ENCODE measurements around the gene RAG2.
A peak's percentile ranks its signal among the peaks of the same experiment; 100 is the strongest.

Gene RAG2

GRCh38 chr11:36574486-36574885 lies 23.6 kb downstream of the RAG2 start:
- no peak overlapping the region for H2BK5ac ChIP-seq (ENCODE audit: low read depth, low read length, poor library complexity, severe bottlenecking)
- peaks cover 4% of the 10 kb centered on the region for H3K4me1 ChIP-seq (ENCODE audit: control insufficient read depth, insufficient read depth, low read depth, low read length)
- DNase-seq: no peak
- no peak overlapping the region for H2BK120ac ChIP-seq (ENCODE audit: low read depth, low read length)
- H4K8ac ChIP-seq (ENCODE audit: low read length): no peak overlapping the region
- H3K4ac ChIP-seq (ENCODE audit: low read depth in 1 of 2, low read length in 2 of 2): no peak overlapping the region
- no peak overlapping the region for H3K23ac ChIP-seq (ENCODE audit: low read length in 2 of 2)
- no peak overlapping the region for H2AFZ ChIP-seq (ENCODE audit: low read depth, low read length)
- H3K9me3 ChIP-seq (ENCODE audit: control insufficient read depth, low read length): no peaks in the 10 kb centered on the region
- H3K14ac ChIP-seq (ENCODE audit: low read length in 2 of 2): no peak overlapping the region
- H2AK5ac ChIP-seq (ENCODE audit: low read length, severe bottlenecking): no peak overlapping the region
- H3K18ac ChIP-seq (ENCODE audit: low read depth in 1 of 2, low read length in 2 of 2): no peak overlapping the region
- no peak overlapping the region for H4K91ac ChIP-seq (ENCODE audit: low read length)
- 82% methylated on average over 8 of the region's 8 CpGs for WGBS
- H3K27ac ChIP-seq (ENCODE audit: low read length, poor library complexity, severe bottlenecking): no peak overlapping the region
- H3K4me3 ChIP-seq (ENCODE audit: insufficient read depth in 1 of 2, low read depth in 1 of 2, low read length in 2 of 2): no peak overlapping the region
- H2BK15ac ChIP-seq (ENCODE audit: low read depth, poor library complexity, severe bottlenecking): no peak overlapping the region
- peaks cover 0 to 8% of the 10 kb centered on the region in 2 experiments for H3K27me3 ChIP-seq (ENCODE audit: control insufficient read depth in 1 of 2, insufficient read depth in 1 of 2, low read length in 2 of 2)
- no peak overlapping the region for H2BK12ac ChIP-seq (ENCODE audit: low read length in 2 of 2)
- no peaks in the 10 kb centered on the region for H3K36me3 ChIP-seq (ENCODE audit: control insufficient read depth in 1 of 2, insufficient read depth in 2 of 2, low read depth in 1 of 2, low read length in 2 of 2)
- H3K9ac ChIP-seq (ENCODE audit: low read length): no peak overlapping the region
- no peak overlapping the region for H3K4me2 ChIP-seq (ENCODE audit: low read length, poor library complexity, severe bottlenecking)
- no peaks in the 10 kb centered on the region for H3K79me1 ChIP-seq (replicated peaks; ENCODE audit: low read length, poor library complexity, severe bottlenecking)

GRCh38 chr11:36569095-36569494 lies 28.9 kb downstream of the RAG2 start:
- 90% methylated on average over 3 of the region's 4 CpGs for WGBS
- Histone ChIP-seq H3K4me2 (ENCODE audit: low read length, poor library complexity, severe bottlenecking) (no peak overlapping the region), H2BK120ac (ENCODE audit: low read depth, low read length) (no peak overlapping the region), H3K79me1 (replicated peaks; ENCODE audit: low read length, poor library complexity, severe bottlenecking) (no peaks in the 10 kb centered on the region), H2AFZ (ENCODE audit: low read depth, low read length) (no peak overlapping the region), H3K36me3 (ENCODE audit: control insufficient read depth in 1 of 2, insufficient read depth in 2 of 2, low read depth in 1 of 2, low read length in 2 of 2) (no peaks in the 10 kb centered on the region), H3K23ac (ENCODE audit: low read length in 2 of 2) (no peak overlapping the region), H2AK5ac (ENCODE audit: low read length, severe bottlenecking) (no peak overlapping the region), H2BK15ac (ENCODE audit: low read depth, poor library complexity, severe bottlenecking) (no peak overlapping the region), H4K8ac (ENCODE audit: low read length) (no peak overlapping the region), H4K91ac (ENCODE audit: low read length) (no peak overlapping the region), H3K4me1 (ENCODE audit: control insufficient read depth, insufficient read depth, low read depth, low read length) (no peaks in the 10 kb centered on the region), H2BK5ac (ENCODE audit: low read depth, low read length, poor library complexity, severe bottlenecking) (no peak overlapping the region), H2BK12ac (ENCODE audit: low read length in 2 of 2) (no peak overlapping the region), H3K18ac (ENCODE audit: low read depth in 1 of 2, low read length in 2 of 2) (no peak overlapping the region), H3K4ac (ENCODE audit: low read depth in 1 of 2, low read length in 2 of 2) (no peak overlapping the region), H3K4me3 (ENCODE audit: insufficient read depth in 1 of 2, low read depth in 1 of 2, low read length in 2 of 2) (no peak overlapping the region), H3K9ac (ENCODE audit: low read length) (no peak overlapping the region), H3K14ac (ENCODE audit: low read length in 2 of 2) (no peak overlapping the region), H3K9me3 (ENCODE audit: control insufficient read depth, low read length) (no peaks in the 10 kb centered on the region), H3K27me3 (ENCODE audit: control insufficient read depth in 1 of 2, insufficient read depth in 1 of 2, low read length in 2 of 2) (peaks cover 17 to 28% of the 10 kb centered on the region in 2 experiments), H3K27ac (ENCODE audit: low read length, poor library complexity, severe bottlenecking) (no peak overlapping the region)
- DNase-seq: no peak

GRCh38 chr11:36567694-36568093 lies 30.3 kb downstream of the RAG2 start, which contains the start of gene RAG1:
RAG1 (plus strand) TSS chr11:36568007; CDS start chr11:36573305, 5,298 bp downstream.
- WGBS: 91% methylated on average over 1 of the region's 1 CpG

GRCh38 chr11:36566407-36567053 lies 31.5 kb downstream of the RAG2 start:
- H2BK12ac ChIP-seq (ENCODE audit: low read length in 2 of 2): no peak overlapping the region
- no peaks in the 10 kb centered on the region for H3K79me1 ChIP-seq (replicated peaks; ENCODE audit: low read length, poor library complexity, severe bottlenecking)
- H3K23ac ChIP-seq (ENCODE audit: low read length in 2 of 2): no peak overlapping the region
- H3K4me1 ChIP-seq (ENCODE audit: control insufficient read depth, insufficient read depth, low read depth, low read length): no peaks in the 10 kb centered on the region
- H3K27ac ChIP-seq (ENCODE audit: low read length, poor library complexity, severe bottlenecking): no peak overlapping the region
- no peaks in the 10 kb centered on the region for H3K9me3 ChIP-seq (ENCODE audit: control insufficient read depth, low read length)
- no peak overlapping the region for H3K4me3 ChIP-seq (ENCODE audit: insufficient read depth in 1 of 2, low read depth in 1 of 2, low read length in 2 of 2)
- no peak overlapping the region for H2BK5ac ChIP-seq (ENCODE audit: low read depth, low read length, poor library complexity, severe bottlenecking)
- H2AK5ac ChIP-seq (ENCODE audit: low read length, severe bottlenecking): no peak overlapping the region
- 83% methylated on average over 4 of the region's 4 CpGs for WGBS
- H3K18ac ChIP-seq (ENCODE audit: low read depth in 1 of 2, low read length in 2 of 2): no peak overlapping the region
- H4K8ac ChIP-seq (ENCODE audit: low read length): no peak overlapping the region
- H2BK15ac ChIP-seq (ENCODE audit: low read depth, poor library complexity, severe bottlenecking): no peak overlapping the region
- H3K4ac ChIP-seq (ENCODE audit: low read depth in 1 of 2, low read length in 2 of 2): no peak overlapping the region
- H2BK120ac ChIP-seq (ENCODE audit: low read depth, low read length): no peak overlapping the region
- peaks cover 21 to 27% of the 10 kb centered on the region in 2 experiments for H3K27me3 ChIP-seq (ENCODE audit: control insufficient read depth in 1 of 2, insufficient read depth in 1 of 2, low read length in 2 of 2)
- H3K4me2 ChIP-seq (ENCODE audit: low read length, poor library complexity, severe bottlenecking): no peak overlapping the region
- no peaks in the 10 kb centered on the region for H3K36me3 ChIP-seq (ENCODE audit: control insufficient read depth in 1 of 2, insufficient read depth in 2 of 2, low read depth in 1 of 2, low read length in 2 of 2)
- DNase-seq: no peak
- no peak overlapping the region for H2AFZ ChIP-seq (ENCODE audit: low read depth, low read length)
- peak overlapping the region in 1 of 2 experiments; percentile 15 for H3K14ac ChIP-seq (ENCODE audit: low read length in 2 of 2)
- no peak overlapping the region for H4K91ac ChIP-seq (ENCODE audit: low read length)
- H3K9ac ChIP-seq (ENCODE audit: low read length): no peak overlapping the region

More at GRCh38 chr11:36567694-36568093, 30.3 kb downstream of the RAG2 start, which contains the start of gene RAG1:
- Histone ChIP-seq H3K79me1 (replicated peaks; ENCODE audit: low read length, poor library complexity, severe bottlenecking) (no peaks in the 10 kb centered on the region), H3K4me1 (ENCODE audit: control insufficient read depth, insufficient read depth, low read depth, low read length) (no peaks in the 10 kb centered on the region), H3K9me3 (ENCODE audit: control insufficient read depth, low read length) (no peaks in the 10 kb centered on the region), H3K27me3 (ENCODE audit: control insufficient read depth in 1 of 2, insufficient read depth in 1 of 2, low read length in 2 of 2) (peaks cover 17 to 28% of the 10 kb centered on the region in 2 experiments), H4K8ac (ENCODE audit: low read length) (no peak within 1 kb of the TSS), H3K4me3 (ENCODE audit: insufficient read depth in 1 of 2, low read depth in 1 of 2, low read length in 2 of 2) (no peak within 1 kb of the TSS), H3K9ac (ENCODE audit: low read length) (no peak within 1 kb of the TSS), H2AFZ (ENCODE audit: low read depth, low read length) (no peak within 1 kb of the TSS), H2BK5ac (ENCODE audit: low read depth, low read length, poor library complexity, severe bottlenecking) (no peak within 1 kb of the TSS), H2BK12ac (ENCODE audit: low read length in 2 of 2) (no peak within 1 kb of the TSS), H3K18ac (ENCODE audit: low read depth in 1 of 2, low read length in 2 of 2) (no peak within 1 kb of the TSS), H2AK5ac (ENCODE audit: low read length, severe bottlenecking) (no peak within 1 kb of the TSS), H3K4ac (ENCODE audit: low read depth in 1 of 2, low read length in 2 of 2) (no peak within 1 kb of the TSS), H2BK120ac (ENCODE audit: low read depth, low read length) (no peak within 1 kb of the TSS), H3K36me3 (ENCODE audit: control insufficient read depth in 1 of 2, insufficient read depth in 2 of 2, low read depth in 1 of 2, low read length in 2 of 2) (no peaks in the 10 kb centered on the region), H2BK15ac (ENCODE audit: low read depth, poor library complexity, severe bottlenecking) (no peak within 1 kb of the TSS), H4K91ac (ENCODE audit: low read length) (no peak within 1 kb of the TSS), H3K14ac (ENCODE audit: low read length in 2 of 2) (no peak within 1 kb of the TSS), H3K4me2 (ENCODE audit: low read length, poor library complexity, severe bottlenecking) (no peak within 1 kb of the TSS), H3K23ac (ENCODE audit: low read length in 2 of 2) (no peak within 1 kb of the TSS), H3K27ac (ENCODE audit: low read length, poor library complexity, severe bottlenecking) (no peak within 1 kb of the TSS)
- no peak for DNase-seq

All from mesenchymal stem cell (in vitro differentiated cells and primary cell).